Loucy (cell line): ENCODE measurements around the gene CMTM7.

ENCODE experiments used
- H2AFZ ChIP-seq: fragments of 200-600 bp; sonication (generic); 2 replicates; pipeline ENCODE4 v1.6.0; 2016; ENCODE audit warnings: antibody characterized with exemption, mild to moderate bottlenecking, low read length, moderate library complexity
- H3F3A ChIP-seq: fragments of 200-600 bp; 2 replicates; pipeline ENCODE4 v1.6.0; 2016; ENCODE audit warnings: antibody characterized with exemption, low read depth, mild to moderate bottlenecking
- H3K27me3 ChIP-seq: fragments of 200-600 bp; sonication (generic); 2 replicates; pipeline ENCODE4 v1.6.1; 2014; ENCODE audit warnings: low read length, mild to moderate bottlenecking; ENCODE audit not compliant: insufficient read depth, poor library complexity, severe bottlenecking
- H3K36me3 ChIP-seq: fragments of 200-600 bp; sonication (generic); 2 replicates; pipeline ENCODE4 v1.6.1; 2016; ENCODE audit warnings: low read length; ENCODE audit not compliant: insufficient read depth
- H3K4me1 ChIP-seq: fragments of 200-600 bp; sonication (generic); 2 replicates; pipeline ENCODE4 v1.5.1; 2014; ENCODE audit warnings: low read length, mild to moderate bottlenecking; ENCODE audit not compliant: insufficient read depth, poor library complexity, severe bottlenecking
- H3K4me2 ChIP-seq: fragments of 200-600 bp; sonication (generic); 2 replicates; pipeline ENCODE4 v1.6.0; 2014; ENCODE audit warnings: antibody characterized with exemption, low read length, low read depth, mild to moderate bottlenecking; ENCODE audit not compliant: poor library complexity, severe bottlenecking
- H3K4me3 ChIP-seq: fragments of 200-600 bp; sonication (generic); 2 replicates; pipeline ENCODE4 v1.5.1; 2014; ENCODE audit warnings: low read length, mild to moderate bottlenecking, mixed read lengths; ENCODE audit not compliant: poor library complexity, severe bottlenecking
- H3K79me2 ChIP-seq: fragments of 200-600 bp; sonication (generic); 2 replicates; pipeline ENCODE4 v1.6.1; 2014; ENCODE audit warnings: low read length; ENCODE audit not compliant: insufficient read depth
- H3K9ac ChIP-seq: fragments of 200-600 bp; sonication (generic); 2 replicates; pipeline ENCODE4 v1.6.0; 2014; ENCODE audit warnings: mild to moderate bottlenecking, low read depth, low read length, moderate library complexity; ENCODE audit not compliant: poor library complexity, severe bottlenecking
- H3K9me2 ChIP-seq: fragments of 200-600 bp; sonication (generic); replicated peaks from 2 replicates; pipeline ENCODE4 v1.6.1; 2016; ENCODE audit warnings: low read depth, low read length, mixed read lengths
- H3K9me3 ChIP-seq: fragments of 200-600 bp; sonication (generic); 2 replicates; pipeline ENCODE4 v1.6.1; 2014; ENCODE audit warnings: mild to moderate bottlenecking, antibody characterized with exemption, low read length, low read depth; ENCODE audit not compliant: insufficient read depth
- H4K20me1 ChIP-seq: fragments of 200-600 bp; sonication (generic); 2 replicates; pipeline ENCODE4 v1.6.0; 2014; ENCODE audit warnings: antibody characterized with exemption, low read length, mild to moderate bottlenecking; ENCODE audit not compliant: insufficient read depth, poor library complexity, severe bottlenecking
- CTCF ChIP-seq: fragments of 200-600 bp; sonication (generic); conservative IDR thresholded peaks from 2 replicates; pipeline ENCODE4 v1.5.1; 2014; ENCODE audit warnings: mild to moderate bottlenecking, antibody characterized with exemption, low read length
- EZH2phosphoT487 ChIP-seq: fragments of 200-600 bp; IDR thresholded peaks from 2 replicates; pipeline ENCODE4 v1.6.1; 2018; ENCODE audit warnings: antibody characterized with exemption, mild to moderate bottlenecking, moderate library complexity, borderline replicate concordance

The CMTM7 gene

DNA sequence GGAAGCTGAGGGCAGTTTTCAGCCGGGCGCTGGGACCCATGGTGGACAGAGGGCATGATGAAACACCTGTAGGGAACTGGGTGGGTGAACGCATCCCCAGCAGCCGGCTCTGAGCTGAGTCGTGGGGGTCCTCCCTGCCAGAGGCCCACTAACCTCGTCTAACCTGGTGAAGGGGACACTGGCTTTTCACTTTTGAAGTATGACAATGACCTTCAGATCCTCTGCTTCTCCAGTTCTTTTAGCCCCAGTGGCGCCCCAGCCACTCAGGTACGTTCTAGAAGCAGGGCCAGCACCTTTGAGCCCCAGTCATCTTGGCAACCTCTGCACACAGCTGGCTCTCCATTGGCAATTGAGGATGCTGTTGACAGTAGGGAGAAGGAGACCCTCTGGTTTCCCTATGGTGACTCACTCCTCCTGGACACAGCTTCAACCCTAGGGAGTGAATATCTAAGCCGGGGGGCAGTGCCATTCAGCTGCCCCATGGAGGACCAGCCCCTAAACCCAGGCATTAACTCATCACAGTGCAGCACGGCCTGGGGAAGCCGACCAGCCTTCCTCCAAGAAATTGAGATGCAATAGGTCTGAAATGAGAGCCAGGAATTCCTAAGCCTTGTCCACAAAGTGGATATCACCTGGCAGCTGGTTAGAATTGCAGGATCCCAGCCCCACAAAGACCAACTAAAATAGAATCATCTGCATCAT lies 64.9 kb downstream of the CMTM7 start:
- no peak for TF ChIP-seq CTCF
- TF ChIP-seq EZH2phosphoT487 = no peak
- Histone ChIP-seq H4K20me1 (no peaks in the 10 kb centered on the region), H3K27me3 (no peaks in the 10 kb centered on the region), H3K4me3 (no peak overlapping the region), H3K9ac (peak overlapping the region; percentile 25), H3K9me2 (no peaks in the 10 kb centered on the region), H3K36me3 (peaks cover 16% of the 10 kb centered on the region; the same call in 1 of the 2 replicates), H3K9me3 (no peaks in the 10 kb centered on the region), H3F3A (0 out of 2 replicates have a peak, but pooled peaks cover 8% of the 10 kb centered on the region), H2AFZ (no peak overlapping the region), H3K79me2 (no peaks in the 10 kb centered on the region), H3K4me1 (peaks cover 52% of the 10 kb centered on the region), H3K4me2 (no peak overlapping the region)

DNA sequence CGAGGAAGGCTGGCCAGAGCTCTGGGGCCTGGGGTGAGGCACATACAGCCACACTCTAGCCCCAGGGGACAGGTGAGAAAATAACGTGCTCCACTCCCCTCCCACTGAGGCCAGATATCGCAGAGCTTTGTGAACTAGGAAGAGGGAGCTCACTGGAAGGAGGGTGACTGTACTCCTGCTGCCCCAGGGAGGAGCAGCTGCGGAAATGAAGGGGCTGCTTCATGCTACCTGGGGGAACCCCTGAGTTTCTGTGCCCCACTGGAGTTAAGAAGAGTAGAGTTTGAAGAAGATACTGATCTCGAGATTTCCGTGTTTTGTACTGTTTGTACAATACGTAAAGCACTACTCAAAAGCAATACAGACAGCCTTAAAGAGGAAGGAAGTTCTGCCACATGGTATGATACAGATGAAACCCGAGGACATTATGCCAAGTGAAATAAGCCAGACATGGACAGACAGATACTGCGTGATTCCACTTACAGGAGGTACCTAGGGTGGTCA lies 66.4 kb downstream of the CMTM7 start:
- 0 out of 2 replicates have a peak, but pooled peaks cover 8% of the 10 kb centered on the region for H3F3A ChIP-seq
- no peaks in the 10 kb centered on the region for H3K9me3 ChIP-seq
- no peaks in the 10 kb centered on the region for H3K27me3 ChIP-seq
- no peaks in the 10 kb centered on the region for H3K79me2 ChIP-seq
- H3K4me3 ChIP-seq = peak overlapping the region; percentile 36
- peak overlapping the region; percentile 81 for H2AFZ ChIP-seq
- no peak for TF ChIP-seq CTCF
- no peak for TF ChIP-seq EZH2phosphoT487
- peaks cover 58% of the 10 kb centered on the region for H3K4me1 ChIP-seq
- H4K20me1 ChIP-seq = no peaks in the 10 kb centered on the region
- H3K4me2 ChIP-seq = peak overlapping the region; percentile 59
- no peaks in the 10 kb centered on the region for H3K9me2 ChIP-seq
- H3K9ac ChIP-seq = peak overlapping the region; percentile 25
- H3K36me3 ChIP-seq = peaks cover 9% of the 10 kb centered on the region; the same call in 1 of the 2 replicates

GRCh38 chr3:32459450-32459849 lies 67.8 kb downstream of the CMTM7 start:
- H3K4me3 ChIP-seq = peak overlapping the region; percentile 65
- H3K4me2 ChIP-seq = peak overlapping the region; percentile 72
- no peaks in the 10 kb centered on the region for H4K20me1 ChIP-seq
- peaks cover 58% of the 10 kb centered on the region for H3K4me1 ChIP-seq
- no peak for TF ChIP-seq CTCF
- no peak for TF ChIP-seq EZH2phosphoT487
- no peaks in the 10 kb centered on the region for H3K27me3 ChIP-seq
- H2AFZ ChIP-seq = no peak overlapping the region
- H3K9me2 ChIP-seq = no peaks in the 10 kb centered on the region
- no peaks in the 10 kb centered on the region for H3K9me3 ChIP-seq
- H3K79me2 ChIP-seq = no peaks in the 10 kb centered on the region
- H3K36me3 ChIP-seq = peaks cover 6% of the 10 kb centered on the region; the same call in 1 of the 2 replicates
- peak overlapping the region; percentile 42 for H3K9ac ChIP-seq
- 0 out of 2 replicates have a peak, but pooled peaks cover 8% of the 10 kb centered on the region for H3F3A ChIP-seq
